GM12865 (cell line): Measurements from ENCODE around the gene MFN2.

Experiments used
- DNase-seq: peaks from one replicate; pipeline ENCODE4 v3.0.0; 2010; ENCODE audit warnings: low read depth
- H3K4me3 ChIP-seq: 2 replicates; pipeline ENCODE4 v1.5.1; 2011; ENCODE audit warnings: mild to moderate bottlenecking, low read depth, low read length, control low read depth
- CTCF ChIP-seq: IDR thresholded peaks from 2 replicates; pipeline ENCODE4 v1.5.1; 2011; ENCODE audit warnings: low read length, control low read depth, low read depth, inconsistent platforms; ENCODE audit not compliant: insufficient read depth; ENCODE audit errors: missing control alignments

Gene MFN2

GRCh38 chr1:12037486-12038355 lies 57.5 kb downstream of the MFN2 start:
- no peak for TF ChIP-seq CTCF
- no peak overlapping the region for H3K4me3 ChIP-seq
- no peak for DNase-seq

- peak; percentile 32 for DNase-seq
- TF ChIP-seq CTCF: no peak
- H3K4me3 ChIP-seq: no peak overlapping the region
Measured at GRCh38 chr1:12038356-12039163, 58.3 kb downstream of the MFN2 start.

DNA sequence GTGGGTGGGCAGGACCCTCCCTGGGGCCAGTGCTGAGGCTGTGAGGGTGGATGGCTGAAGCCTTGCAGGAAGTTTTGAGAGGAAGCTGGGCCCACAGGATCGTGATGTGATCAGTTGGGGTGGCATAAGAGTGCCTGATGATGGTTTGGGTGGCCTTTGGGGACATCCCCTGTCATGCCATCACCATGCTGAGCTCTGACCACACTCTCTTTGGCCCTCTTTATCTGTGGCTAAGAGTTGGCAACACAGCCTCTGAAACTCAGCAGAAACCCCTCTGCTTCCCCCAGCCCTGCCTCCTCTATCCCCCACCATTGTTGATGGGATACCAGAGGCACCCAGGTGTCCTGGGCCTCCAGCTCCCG lies 58.9 kb downstream of the MFN2 start:
- no peak for TF ChIP-seq CTCF
- no peak overlapping the region for H3K4me3 ChIP-seq
- peak; percentile 55 for DNase-seq

DNA sequence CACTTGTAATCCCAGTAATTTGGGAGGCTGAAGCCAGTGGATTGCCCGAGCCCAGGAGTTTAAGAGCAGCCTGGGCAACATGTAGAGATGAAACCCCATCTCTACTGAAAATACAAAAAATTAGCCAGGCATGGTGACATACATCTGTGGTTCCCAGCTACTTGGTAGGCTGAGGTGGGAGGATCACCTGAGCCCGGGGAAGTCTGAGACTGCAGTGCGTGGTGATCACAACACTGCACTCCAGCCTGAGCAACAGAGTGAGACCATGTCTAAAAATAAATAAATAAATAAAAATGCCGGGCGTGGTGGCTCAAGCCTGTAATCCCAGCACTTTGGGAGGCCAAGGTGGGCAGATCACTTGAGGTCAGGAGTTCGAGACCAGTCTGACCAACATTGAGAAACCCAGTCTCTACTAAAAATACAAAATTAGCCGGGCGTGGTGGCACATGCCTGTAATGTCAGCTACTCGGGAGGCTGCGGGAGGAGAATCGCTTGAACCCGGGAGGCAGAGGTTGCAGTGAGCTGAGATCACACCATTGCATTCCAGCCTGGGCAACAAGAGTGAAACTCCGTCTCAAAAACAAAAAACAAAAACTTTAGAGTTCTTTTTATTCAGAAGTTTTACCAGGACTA lies 59.7 kb downstream of the MFN2 start:
- peak overlapping the region; percentile 12; the same call in 1 of the 2 replicates for H3K4me3 ChIP-seq
- DNase-seq: peak; percentile 85

DNA sequence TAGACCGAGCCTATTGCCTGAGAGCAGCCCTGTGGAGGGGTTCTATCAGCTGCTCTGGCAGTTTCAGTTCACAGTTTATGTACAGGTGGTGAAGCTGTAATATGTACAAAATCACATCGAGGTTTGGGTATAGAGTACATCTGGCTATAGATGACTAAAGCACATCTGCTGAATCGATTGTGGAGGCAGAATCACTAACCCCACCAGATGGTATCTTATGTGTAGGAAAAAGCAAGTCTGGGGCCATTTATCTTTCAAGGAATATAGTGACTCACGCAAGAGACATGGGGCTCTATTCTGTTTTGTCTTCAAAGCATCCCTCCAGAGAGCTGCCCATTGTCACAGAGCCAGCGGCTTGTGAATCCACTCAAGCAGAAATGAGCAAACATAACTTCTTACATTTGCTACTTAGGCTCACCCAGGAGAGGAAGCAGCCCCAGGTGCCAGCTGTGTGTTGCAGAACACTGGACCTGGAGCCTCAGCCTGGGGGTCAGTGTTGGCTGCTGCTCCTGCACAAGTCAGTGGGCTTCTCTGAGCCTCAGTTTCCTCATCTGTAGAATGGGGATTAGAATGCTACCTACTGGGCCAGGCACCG lies 60.3 kb downstream of the MFN2 start:
- DNase-seq: peak; percentile 90
- no peak for TF ChIP-seq CTCF
- H3K4me3 ChIP-seq: peak overlapping the region; percentile 0

DNA sequence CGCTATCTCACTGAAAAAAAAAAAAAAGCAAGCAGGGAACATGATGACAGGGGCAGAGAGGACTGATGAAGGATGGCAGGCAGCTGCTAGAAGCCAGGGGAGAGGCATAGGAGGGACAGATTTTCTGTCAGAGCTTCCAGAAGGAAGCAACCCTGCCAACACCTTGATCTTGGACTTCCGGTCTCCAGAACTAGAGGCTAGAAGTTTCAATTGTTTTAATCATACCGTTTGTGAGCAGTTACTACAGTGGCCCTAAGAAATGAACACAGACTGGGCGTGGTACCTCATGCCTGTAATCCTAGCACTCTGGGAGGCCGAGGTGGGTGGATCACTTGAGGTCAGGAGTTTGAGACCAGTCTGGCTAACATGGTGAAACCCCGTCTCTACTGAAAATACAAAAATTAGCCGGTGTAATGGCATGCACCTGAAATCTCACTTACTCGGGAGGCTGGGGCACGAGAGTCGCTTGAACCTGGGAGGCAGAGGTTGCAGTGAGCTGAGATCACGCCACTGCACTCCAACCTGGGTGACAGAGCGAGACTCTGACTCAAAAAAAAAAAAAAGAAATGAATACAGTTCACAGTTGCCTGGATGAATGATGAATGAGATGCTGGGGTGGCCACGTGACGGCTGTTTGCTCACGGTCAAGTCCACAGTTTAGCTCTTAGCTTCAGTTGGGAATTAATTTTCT lies 64.1 kb downstream of the MFN2 start:
- DNase-seq: peak; percentile 79
- H3K4me3 ChIP-seq: 0 out of 2 replicates have a peak overlapping the region, but pooled peaks have one; percentile 4

GRCh38 chr1:12046749-12047119 lies 66.5 kb downstream of the MFN2 start:
- H3K4me3 ChIP-seq: peak overlapping the region; percentile 24
- no peak for TF ChIP-seq CTCF
- DNase-seq: no peak
